GM18508 (cell line): ENCODE data around the gene EPHA3.

Experiments used
- ATAC-seq: cut with Tn5 transposase; IDR thresholded peaks from one replicate; pipeline ENCODE4 v1.9.1; 2021; ENCODE audit warnings: moderate number of reproducible peaks; ENCODE audit not compliant: insufficient read depth, unreplicated experiment

EPHA3 gene

DNA sequence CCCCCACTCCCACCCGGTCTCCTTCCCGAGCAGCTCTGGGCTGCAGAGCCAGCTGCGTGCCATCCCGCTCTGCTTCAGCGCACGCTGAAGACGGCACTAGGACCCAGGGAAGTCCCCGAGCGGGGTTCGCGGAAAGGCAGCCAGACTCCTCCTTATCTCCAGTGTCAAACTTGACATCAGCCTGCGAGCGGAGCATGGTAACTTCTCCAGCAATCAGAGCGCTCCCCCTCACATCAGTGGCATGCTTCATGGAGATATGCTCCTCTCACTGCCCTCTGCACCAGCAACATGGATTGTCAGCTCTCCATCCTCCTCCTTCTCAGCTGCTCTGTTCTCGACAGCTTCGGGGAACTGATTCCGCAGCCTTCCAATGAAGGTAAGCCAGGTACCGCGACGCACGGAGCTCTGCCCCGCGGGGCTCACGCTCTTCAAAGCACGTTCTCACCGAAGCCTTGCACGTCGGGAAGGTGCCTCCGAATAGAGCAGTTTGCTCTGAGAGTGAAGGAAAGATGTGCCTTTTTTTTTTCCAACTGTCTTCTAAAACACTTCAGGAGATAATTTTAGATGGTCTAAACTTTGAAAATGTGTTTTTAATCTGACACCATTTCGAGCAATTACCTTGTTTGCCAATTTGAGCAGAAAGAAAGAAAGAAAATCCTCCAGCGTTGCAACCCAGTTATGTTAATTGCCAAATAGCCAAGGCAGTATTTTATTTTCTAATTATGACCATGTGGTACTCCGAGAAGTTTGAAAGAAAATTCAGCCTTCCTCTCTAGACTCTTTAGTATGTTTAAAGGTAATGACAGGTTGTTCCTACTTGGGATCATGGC lies at the start of gene EPHA3:
Gene EPHA3, plus strand, starts transcription at position 161 of the 830 bp plus-strand sequence. Its CDS starts 128 bp downstream, at position 289.
- ATAC-seq = peak; percentile 95

DNA sequence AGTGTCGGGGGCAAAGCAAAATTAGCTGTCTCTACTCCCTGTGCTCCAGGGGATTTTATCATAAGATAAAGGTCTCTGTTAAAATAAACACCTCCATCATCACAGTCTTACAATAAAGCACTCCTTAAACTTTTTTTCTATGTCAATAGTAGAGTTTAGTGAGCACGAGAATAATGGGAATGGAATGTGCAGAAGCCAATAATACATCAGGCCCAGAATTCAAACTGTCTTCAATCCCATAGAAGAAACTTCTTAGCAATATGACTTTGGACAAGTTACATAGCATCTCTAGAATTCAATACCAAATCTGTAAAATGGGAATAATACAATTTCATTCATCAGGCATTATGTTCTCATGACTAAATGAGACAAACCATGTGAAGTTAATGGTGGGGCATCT lies 49.0 kb upstream of the EPHA3 start:
- no peak for ATAC-seq

DNA sequence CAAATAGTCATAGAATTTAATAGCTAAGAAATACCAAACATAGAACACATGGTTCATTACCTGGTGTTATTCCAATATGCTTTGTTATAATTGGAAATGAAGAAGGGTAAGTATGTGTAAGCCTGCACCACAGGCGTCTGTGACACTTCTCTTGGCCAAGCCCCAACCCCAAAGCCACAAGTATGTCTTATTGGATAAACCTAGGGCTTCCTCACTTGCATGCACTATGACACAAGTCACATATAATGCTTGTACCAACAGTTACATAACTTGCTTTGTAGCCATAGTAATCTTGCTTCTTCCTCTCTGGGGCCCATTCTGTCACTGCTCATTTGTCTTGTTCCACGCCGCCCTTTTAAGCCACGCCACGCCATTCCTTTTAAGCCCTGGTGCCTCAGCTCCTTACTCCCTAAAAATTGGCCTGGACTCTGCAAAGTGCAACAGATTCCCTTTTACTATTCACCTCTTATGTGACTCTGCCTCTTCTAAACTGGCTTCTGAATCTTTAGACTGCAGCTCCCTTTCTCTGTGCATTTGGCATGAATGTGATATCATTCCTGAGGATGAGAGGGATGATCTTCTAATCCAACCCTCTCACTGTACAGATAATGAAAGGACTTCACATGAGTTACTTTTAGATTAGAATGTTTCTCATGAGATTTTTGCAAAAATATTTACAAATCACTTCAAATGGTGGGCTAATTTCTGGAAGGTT lies 48.1 kb upstream of the EPHA3 start:
- no peak for ATAC-seq

GRCh38 chr3:89061259-89061658 lies 46.2 kb upstream of the EPHA3 start:
- ATAC-seq = no peak

GRCh38 chr3:89067736-89068135 lies 39.7 kb upstream of the EPHA3 start:
- ATAC-seq = no peak

DNA sequence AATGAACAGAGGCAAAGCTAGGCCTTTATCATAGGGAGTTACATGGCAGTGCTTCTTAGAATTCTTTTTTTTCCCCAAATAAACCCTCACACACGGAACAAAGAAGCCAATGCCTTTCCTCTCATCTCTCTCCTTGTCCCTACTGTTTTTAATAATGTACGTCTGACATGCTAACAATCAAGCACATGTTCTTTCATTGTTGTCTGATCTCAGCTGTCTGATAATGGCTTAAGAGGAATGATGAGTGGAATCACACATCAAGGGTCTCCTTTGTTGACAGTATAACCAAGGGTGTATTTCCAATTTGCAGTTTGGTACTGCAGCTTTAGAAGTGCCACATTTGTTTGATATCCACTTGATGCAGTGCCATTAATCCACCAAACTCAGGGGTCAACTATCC lies 34.8 kb upstream of the EPHA3 start:
- ATAC-seq = no peak

GRCh38 chr3:89079944-89080343 lies 27.5 kb upstream of the EPHA3 start:
- ATAC-seq = no peak

GRCh38 chr3:89087851-89088250 lies 19.6 kb upstream of the EPHA3 start:
- ATAC-seq = no peak

DNA sequence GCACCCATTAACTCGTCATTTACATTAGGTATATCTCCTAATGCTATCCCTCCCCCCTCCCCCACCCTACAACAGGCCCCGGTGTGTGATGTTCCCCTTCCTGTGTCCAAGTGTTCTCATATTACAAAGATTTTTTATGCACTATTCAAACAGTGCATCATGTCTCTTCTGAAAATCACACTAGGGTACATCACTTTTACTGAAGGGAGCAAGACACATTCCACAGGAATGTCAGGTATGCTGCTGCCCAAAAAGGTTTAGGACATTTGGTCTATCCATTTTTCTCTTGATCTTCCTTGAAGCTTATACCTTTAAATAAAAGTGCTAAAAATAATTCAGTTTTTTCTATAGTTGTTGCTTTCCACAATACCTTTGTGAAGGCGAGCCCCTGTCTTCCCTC lies 9.2 kb upstream of the EPHA3 start:
- ATAC-seq = no peak

DNA sequence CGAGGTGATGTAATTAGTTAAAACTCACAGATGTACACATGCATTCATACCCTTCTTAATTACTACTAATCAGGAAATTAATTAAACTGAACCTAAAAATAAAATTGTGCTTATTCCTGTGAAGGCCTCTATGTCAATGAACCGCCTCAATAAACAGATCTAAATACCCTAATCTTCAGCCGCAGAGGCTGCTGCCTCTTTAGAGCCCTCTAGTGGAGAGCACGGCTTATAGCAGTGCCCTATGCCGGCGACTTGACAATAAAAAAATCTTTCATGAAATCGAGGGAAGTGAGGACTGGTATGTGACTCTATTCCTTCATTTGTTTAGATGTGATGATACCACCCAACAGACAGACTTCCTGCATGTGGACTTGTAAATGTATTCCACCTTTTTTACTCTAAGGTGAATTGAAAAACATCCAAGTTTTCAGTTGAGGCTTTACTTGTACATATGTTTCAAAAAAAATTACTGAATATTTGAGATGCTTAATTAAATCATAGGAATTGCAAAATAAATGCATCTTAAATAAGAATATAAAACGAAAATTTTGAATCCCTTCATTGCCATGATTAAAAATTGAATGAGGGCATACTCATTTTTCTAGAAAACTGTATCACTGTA lies 8.3 kb upstream of the EPHA3 start:
- peak; percentile 94 for ATAC-seq

DNA sequence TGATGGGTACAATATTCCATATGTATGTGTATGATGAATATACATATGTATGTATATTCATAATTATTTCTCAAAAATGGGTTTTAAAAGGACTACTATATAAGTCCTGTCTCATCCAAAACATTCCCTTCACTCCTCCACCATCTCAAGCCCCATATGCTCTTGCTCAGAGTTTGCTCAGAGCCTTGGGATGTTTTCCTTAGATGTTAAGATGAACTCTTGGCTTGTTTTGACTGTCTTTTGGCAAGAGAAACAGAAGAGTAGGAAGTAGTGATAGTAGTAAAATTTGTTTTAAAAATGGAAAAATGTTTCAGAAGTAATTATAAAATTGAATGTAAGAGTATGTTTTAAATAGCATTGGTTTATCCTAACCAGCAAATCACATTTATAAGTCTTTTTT lies 6.2 kb upstream of the EPHA3 start:
- no peak for ATAC-seq

DNA sequence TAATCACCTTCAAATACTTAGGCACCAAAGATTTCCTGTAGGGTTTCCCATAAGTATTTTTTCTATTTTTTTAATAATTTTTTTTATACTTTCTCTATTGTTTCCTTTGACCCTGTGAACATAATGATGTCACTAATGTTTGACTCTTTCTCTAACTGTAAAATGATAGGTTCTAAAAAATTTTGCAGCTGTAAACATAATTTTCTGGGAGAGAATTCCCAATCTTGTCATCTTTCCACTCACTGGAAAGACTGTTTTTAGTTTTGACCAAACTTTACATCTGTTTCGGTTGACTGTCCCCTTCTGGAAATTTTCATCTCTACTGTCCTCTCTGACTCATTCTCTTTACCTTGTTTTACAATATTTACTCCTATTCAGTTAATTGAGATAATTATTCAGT lies 5.5 kb upstream of the EPHA3 start:
- ATAC-seq = no peak

GRCh38 chr3:89104499-89104898 lies 2.9 kb upstream of the EPHA3 start:
- ATAC-seq = no peak

DNA sequence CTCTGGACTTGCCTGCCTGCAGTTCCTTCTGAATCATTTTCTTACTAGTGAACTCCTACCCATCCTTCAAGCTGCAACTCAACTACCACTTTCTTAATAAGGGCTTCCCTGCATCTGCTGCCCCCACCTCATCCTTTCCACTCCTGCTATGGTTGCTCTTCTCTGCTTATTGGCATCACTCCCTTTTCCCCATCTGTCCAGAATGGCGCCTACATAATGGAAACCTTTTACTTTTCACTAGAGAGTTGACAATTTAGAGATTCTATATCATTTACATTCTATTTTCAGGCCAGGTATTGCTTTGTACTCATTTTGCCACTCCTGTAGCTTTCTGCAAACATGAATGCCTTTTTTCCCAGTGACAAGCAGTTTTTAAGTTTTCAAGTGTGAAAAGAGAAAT lies 1.9 kb upstream of the EPHA3 start:
- ATAC-seq = no peak

DNA sequence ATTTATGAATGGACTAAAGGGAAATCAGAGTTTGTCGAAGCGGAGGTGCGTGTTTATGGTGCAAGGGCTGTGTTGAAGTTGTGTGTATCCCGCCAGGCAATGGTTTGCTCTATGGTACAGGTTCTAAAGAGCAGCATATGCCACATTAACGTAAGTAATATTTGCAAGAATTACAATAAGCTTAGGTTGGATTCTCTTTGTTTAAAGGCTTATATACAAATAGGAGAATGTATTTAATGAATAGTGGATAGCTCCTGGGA lies 800 bp downstream of the EPHA3 start:
- no peak for ATAC-seq

DNA sequence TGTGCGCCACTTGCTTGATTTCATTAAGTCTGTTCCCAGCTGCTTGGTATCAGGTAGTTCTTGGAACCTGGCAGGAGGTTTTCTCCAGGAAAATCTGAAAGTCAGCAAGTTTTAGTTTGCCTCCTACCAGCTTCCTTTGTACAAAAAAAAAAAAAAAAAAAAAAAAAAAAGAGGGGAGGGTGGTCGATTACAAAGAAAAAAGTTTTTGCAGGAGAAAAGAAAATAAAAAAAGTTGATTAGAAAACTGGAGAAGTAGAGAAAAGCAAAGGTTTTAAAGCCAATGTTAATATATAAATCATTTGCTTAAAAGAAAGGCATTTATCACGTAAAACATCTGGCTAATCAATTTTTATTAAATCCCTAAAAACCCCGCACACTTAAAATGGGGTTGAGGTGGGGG lies 5.9 kb downstream of the EPHA3 start:
- ATAC-seq = no peak

DNA sequence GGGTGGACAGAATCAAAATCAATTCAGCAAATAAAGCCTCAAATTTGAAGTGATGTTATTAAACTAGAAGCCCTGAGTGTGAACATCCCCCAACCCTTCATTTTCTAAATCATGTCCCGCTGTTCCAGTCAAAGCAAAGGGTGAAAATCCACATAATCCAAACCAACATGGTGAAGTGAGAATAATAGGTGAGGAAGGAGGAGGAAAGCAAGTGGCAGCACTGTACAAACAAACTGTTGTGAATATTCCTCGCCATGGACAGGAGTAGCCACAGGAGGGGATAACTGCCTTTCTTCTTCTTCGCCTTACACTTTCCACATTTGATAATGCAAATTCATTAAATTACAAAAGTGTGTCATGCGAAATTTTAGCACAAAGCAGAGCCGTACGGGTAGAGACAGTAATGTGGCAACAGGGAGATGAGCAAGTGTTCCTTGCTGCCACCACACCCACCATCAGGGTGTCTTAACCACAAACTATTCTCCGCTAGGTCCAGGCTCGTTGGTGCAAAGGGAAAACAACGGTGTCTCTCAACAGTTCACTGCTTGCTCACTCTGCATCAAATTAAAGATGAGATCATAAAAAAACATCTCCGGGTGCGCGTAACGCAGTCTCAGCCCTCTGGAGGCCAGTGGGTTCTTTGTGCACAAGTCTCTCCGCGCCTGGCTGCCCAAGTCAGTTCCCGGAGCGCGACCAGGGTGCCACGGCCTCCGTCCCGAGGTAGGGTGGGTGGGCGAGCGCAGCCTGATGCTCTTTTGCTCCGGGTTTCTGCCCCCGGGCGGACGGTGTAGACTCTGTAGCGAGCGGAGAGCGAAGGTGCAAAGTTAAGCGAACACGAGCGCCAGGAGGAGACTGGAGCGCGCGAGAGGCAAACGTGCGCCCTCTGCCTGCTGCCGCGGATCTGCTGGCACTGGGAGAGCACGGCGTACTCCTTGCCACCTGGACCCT lies 6.7 kb downstream of the EPHA3 start:
- no peak for ATAC-seq

GRCh38 chr3:89114841-89115223 lies 7.4 kb downstream of the EPHA3 start:
- no peak for ATAC-seq

DNA sequence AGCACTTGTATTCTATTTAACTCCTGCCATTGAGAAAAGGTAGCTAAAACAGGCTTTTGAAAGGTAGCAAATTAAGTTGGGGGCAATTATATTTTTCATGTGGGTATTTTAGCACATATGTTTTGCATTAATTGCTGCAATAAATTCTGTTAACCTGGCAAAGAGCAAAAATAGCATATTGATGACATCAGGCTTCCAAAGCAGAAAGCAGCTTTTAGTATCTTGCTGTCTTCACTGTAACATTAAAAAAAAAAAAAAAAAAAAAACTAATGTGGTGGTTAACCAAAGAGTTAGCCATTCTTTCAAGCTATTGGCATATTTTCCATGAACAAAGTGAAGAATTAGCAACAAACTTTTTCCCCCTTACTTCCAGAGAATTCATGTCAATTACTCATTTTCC lies 9.1 kb downstream of the EPHA3 start:
- ATAC-seq = no peak

- ATAC-seq = no peak
Observed at GRCh38 chr3:89138048-89138447, 30.6 kb downstream of the EPHA3 start.

- no peak for ATAC-seq
Observed at GRCh38 chr3:89139870-89140269, 32.4 kb downstream of the EPHA3 start.
